C4-2B (cell line): ENCODE results near the gene THBS3.
A peak's percentile ranks its signal among the peaks of the same experiment; 100 is the strongest.
"Not testable (repeated sequence)": the region's sequence is repeated elsewhere in the genome, so short reads cannot be mapped to it uniquely, and the experiment has no call there.

Experiments
- H3K27ac ChIP-seq: fragments of 450-650 bp; 2 replicates; pipeline ENCODE4 v1.5.1; 2017
- CTCF ChIP-seq: fragments of 450-650 bp; conservative IDR thresholded peaks from 2 replicates; pipeline ENCODE4 v1.5.1; 2017; ENCODE audit warnings: mild to moderate bottlenecking
- ZFX ChIP-seq: fragments of 450-650 bp; IDR thresholded peaks from 2 replicates; pipeline ENCODE4 v1.6.1; 2017

THBS3 gene

GRCh38 chr1:155244368-155245162 is 36.9 kb upstream of the THBS3 start:
- H3K27ac ChIP-seq: peak overlapping the region; percentile 67

GRCh38 chr1:155242805-155243358 is 35.2 kb upstream of the THBS3 start:
- TF ChIP-seq CTCF (no peak), ZFX (no peak)
- H3K27ac ChIP-seq: no peak overlapping the region

More at GRCh38 chr1:155244368-155245162, 36.9 kb upstream of the THBS3 start:
- TF ChIP-seq CTCF: no peak

- TF ChIP-seq ZFX: no peak
- no peak for TF ChIP-seq CTCF
- H3K27ac ChIP-seq: no peak overlapping the region
These were observed 34.2 kb upstream of the THBS3 start for GRCh38 chr1:155241841-155242264.

GRCh38 chr1:155241069-155241679 is 33.5 kb upstream of the THBS3 start:
- H3K27ac ChIP-seq: no peak overlapping the region
- TF ChIP-seq ZFX (no peak), CTCF (no peak)

GRCh38 chr1:155236451-155236850 is 28.8 kb upstream of the THBS3 start:
- H3K27ac ChIP-seq: no peak overlapping the region
- TF ChIP-seq CTCF (no peak), ZFX (no peak)

GRCh38 chr1:155235375-155235774 is 27.7 kb upstream of the THBS3 start:
- not testable (repeated sequence) for H3K27ac ChIP-seq

GRCh38 chr1:155233502-155233901 is 25.8 kb upstream of the THBS3 start:
- not testable (repeated sequence) for H3K27ac ChIP-seq

- not testable (repeated sequence) for H3K27ac ChIP-seq
These were observed 24.6 kb upstream of the THBS3 start for GRCh38 chr1:155232001-155232978.

GRCh38 chr1:155231302-155231701 is 23.6 kb upstream of the THBS3 start:
- not testable (repeated sequence) for H3K27ac ChIP-seq
